DND-41 (cell line): Measurements from ENCODE around the gene STARD7.

ENCODE experiments used
- CTCF ChIP-seq: IDR thresholded peaks from 2 replicates; pipeline ENCODE4 v1.5.1; 2012; ENCODE audit warnings: borderline replicate concordance, low read length, moderate library complexity, mild to moderate bottlenecking; ENCODE audit not compliant: poor library complexity, severe bottlenecking; ENCODE audit errors: extremely low read depth
- EZH2 ChIP-seq: IDR thresholded peaks from 3 replicates; pipeline ENCODE4 v1.6.1; 2012; ENCODE audit warnings: borderline replicate concordance, low read depth, mild to moderate bottlenecking, moderate library complexity, low read length, inconsistent platforms; ENCODE audit not compliant: severe bottlenecking

- TF ChIP-seq CTCF: no peak
- TF ChIP-seq EZH2: no peak
Measured at GRCh38 chr2:96135171-96135570, 73.5 kb downstream of the STARD7 start.
